Ascending aorta (tissue), 2 donors: ENCODE data around the gene CIAO3. TPM values are rescaled to one million over a fixed set of nuclear protein-coding genes. Genes with fewer than 3 reads are reported as not detected.

Experiments used
- DNase-seq, 2 donors: peaks; one replicate each; pipeline ENCODE4 v3.0.0-alpha.2; 2019; ENCODE audit warnings: low spot score in 2 of 2
- H3K27ac ChIP-seq, 2 donors: fragments of 200-600 bp; sonication (generic); one replicate each; pipeline ENCODE4 v1.5.1; 2016 to 2017; ENCODE audit warnings: mild to moderate bottlenecking in 1 of 2
- H3K27me3 ChIP-seq: fragments of 200-600 bp; sonication (generic); one replicate; pipeline ENCODE4 v1.5.1; 2017
- H3K36me3 ChIP-seq, 2 donors: fragments of 200-600 bp; sonication (generic); one replicate each; pipeline ENCODE4 v1.5.1; 2016
- H3K4me1 ChIP-seq, 2 donors: fragments of 200-600 bp; sonication (generic); one replicate each; pipeline ENCODE4 v1.5.1; 2016 to 2017; ENCODE audit warnings: mild to moderate bottlenecking in 1 of 2
- H3K4me3 ChIP-seq, 2 donors: fragments of 200-600 bp; sonication (generic); one replicate each; pipeline ENCODE4 v1.5.1; 2016 to 2017; ENCODE audit warnings: mild to moderate bottlenecking in 1 of 2
- H3K9me3 ChIP-seq, 2 donors: fragments of 200-600 bp; sonication (generic); one replicate each; pipeline ENCODE4 v1.5.1; 2016
- CTCF ChIP-seq, 3 experiments: fragments of 200-600 bp in 2 of 3; fragments of 450-650 bp in 1 of 3; sonication (generic) in 2 of 3; IDR thresholded peaks; one replicate each; pipeline ENCODE4 v1.5.1; 2016 to 2019; ENCODE audit warnings: antibody characterized with exemption in 3 of 3, mild to moderate bottlenecking in 1 of 3, moderate library complexity in 1 of 3
- intact Hi-C: fragments of 100-400 bp; cut with DNase I; formaldehyde crosslinking; loops from one replicate; pipeline ENCODE4 v1.15.1; 2023
- total RNA-seq: library from RNA; depleted of rRNA; stranded (reverse); fragments of >200 nt; gene quantifications from one replicate; pipeline ENCODE4 v1.1.0, GENCODE V29; 2016

Gene CIAO3
- total RNA-seq, 1 donor from 2014 or later, result 103 TPM

- peaks cover 0 to 12% of the 10 kb centered on the region in 2 donors for H3K36me3 ChIP-seq
- H3K27me3 ChIP-seq, result peaks cover 13% of the 10 kb centered on the region
- no peak for DNase-seq
- no peak within 1 kb of the TSS for H3K27ac ChIP-seq
- H3K4me1 ChIP-seq, result peaks cover 19 to 26% of the 10 kb centered on the region in 2 donors
- H3K9me3 ChIP-seq, result no peaks in the 10 kb centered on the region
- intact Hi-C loops, result no loop called here
- peak within 1 kb of the TSS; percentile 52 to 65 for H3K4me3 ChIP-seq
- no peak for TF ChIP-seq CTCF (IDR thresholded peaks at IDR 0.05)
Measured at GRCh38 chr16:726438-727290, 14.1 kb downstream of the CIAO3 start, which contains the start of the genes CCDC78 and HAGHL. CCDC78 (minus strand) TSS chr16:726443; CDS start chr16:726367, 76 bp downstream. HAGHL (plus strand) TSS chr16:727106; CDS start chr16:727510, 404 bp downstream.

GRCh38 chr16:726188-726437, 14.7 kb downstream of the CIAO3 start:
- no peak for DNase-seq
- Histone ChIP-seq H3K27ac (no peak overlapping the region), H3K27me3 (peaks cover 13% of the 10 kb centered on the region), H3K9me3 (no peaks in the 10 kb centered on the region), H3K4me1 (peaks cover 19 to 29% of the 10 kb centered on the region in 2 donors), H3K4me3 (no peak overlapping the region), H3K36me3 (peaks cover 0 to 7% of the 10 kb centered on the region in 2 donors)
- intact Hi-C loops, result no loop called here
- no peak for TF ChIP-seq CTCF (IDR thresholded peaks at IDR 0.05)

- Histone ChIP-seq H3K4me1 (peaks cover 19 to 29% of the 10 kb centered on the region in 2 donors), H3K9me3 (no peaks in the 10 kb centered on the region), H3K27me3 (peaks cover 13% of the 10 kb centered on the region), H3K27ac (no peak overlapping the region), H3K4me3 (no peak overlapping the region), H3K36me3 (peaks cover 0 to 4% of the 10 kb centered on the region in 2 donors)
- no peak for DNase-seq
- intact Hi-C loops, result no loop called here
- no peak for TF ChIP-seq CTCF (IDR thresholded peaks at IDR 0.05)
Measured at GRCh38 chr16:725463-726187, 15.2 kb downstream of the CIAO3 start.

GRCh38 chr16:725041-725376, 15.8 kb downstream of the CIAO3 start:
- H3K9me3 ChIP-seq, result no peaks in the 10 kb centered on the region
- peaks cover 13% of the 10 kb centered on the region for H3K27me3 ChIP-seq
- no peak overlapping the region for H3K4me3 ChIP-seq
- H3K36me3 ChIP-seq, result no peaks in the 10 kb centered on the region
- H3K27ac ChIP-seq, result no peak overlapping the region
- no peak for DNase-seq
- intact Hi-C loops, result no loop called here
- TF ChIP-seq CTCF (IDR thresholded peaks at IDR 0.05), result no peak
- H3K4me1 ChIP-seq, result peaks cover 23 to 32% of the 10 kb centered on the region in 2 donors

- no peaks in the 10 kb centered on the region for H3K36me3 ChIP-seq
- no peak overlapping the region for H3K4me3 ChIP-seq
- H3K27ac ChIP-seq, result no peak overlapping the region
- peaks cover 25 to 32% of the 10 kb centered on the region in 2 donors for H3K4me1 ChIP-seq
- no peak for DNase-seq
- intact Hi-C loops, result no loop called here
- H3K27me3 ChIP-seq, result peaks cover 13% of the 10 kb centered on the region
- TF ChIP-seq CTCF (IDR thresholded peaks at IDR 0.05), result no peak
- H3K9me3 ChIP-seq, result no peaks in the 10 kb centered on the region
Measured at GRCh38 chr16:724188-725040, 16.4 kb downstream of the CIAO3 start.
